ENCODE results near the gene RBM22.

RBM22 gene

DNA sequence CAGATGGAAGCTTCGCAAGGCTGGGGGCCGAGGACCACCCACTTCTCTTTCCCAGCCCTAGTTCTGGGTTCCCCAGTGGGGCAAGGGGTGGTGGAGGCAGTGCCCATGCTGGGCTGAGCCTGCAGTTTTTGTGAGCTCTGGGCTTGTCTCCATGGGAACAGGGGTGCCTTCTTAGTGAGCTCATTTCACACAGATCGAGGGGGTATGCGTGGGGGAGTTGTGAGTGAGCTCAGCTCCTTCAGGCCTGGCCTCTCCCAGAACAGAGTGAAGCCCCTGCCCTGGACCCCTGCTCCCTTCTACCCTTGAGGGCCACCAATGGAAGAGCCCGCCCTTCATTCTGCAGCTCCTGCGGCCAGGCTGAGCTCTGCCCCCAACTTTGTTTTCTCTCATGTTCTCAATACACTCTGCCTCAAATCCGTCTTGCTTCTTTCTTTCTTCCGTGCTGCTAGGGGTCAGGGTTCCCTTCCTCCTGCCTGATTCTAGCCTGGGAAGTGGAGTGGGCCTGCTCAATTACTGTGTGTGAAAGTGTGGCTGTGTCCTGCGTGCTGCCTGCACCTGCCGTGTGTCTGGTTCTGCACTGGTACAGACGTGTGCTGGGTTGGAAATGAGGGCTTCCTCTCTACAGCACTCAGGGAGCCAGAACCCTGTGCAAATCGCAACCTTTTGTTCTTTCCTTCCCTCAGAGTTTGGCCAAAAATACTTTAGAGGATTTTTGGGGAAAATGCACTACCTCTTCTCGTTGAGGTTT, 48.8 kb downstream of the RBM22 start:
- DNase-seq (ENCODE audit: low read depth in 2 of 2), result no peak

DNA sequence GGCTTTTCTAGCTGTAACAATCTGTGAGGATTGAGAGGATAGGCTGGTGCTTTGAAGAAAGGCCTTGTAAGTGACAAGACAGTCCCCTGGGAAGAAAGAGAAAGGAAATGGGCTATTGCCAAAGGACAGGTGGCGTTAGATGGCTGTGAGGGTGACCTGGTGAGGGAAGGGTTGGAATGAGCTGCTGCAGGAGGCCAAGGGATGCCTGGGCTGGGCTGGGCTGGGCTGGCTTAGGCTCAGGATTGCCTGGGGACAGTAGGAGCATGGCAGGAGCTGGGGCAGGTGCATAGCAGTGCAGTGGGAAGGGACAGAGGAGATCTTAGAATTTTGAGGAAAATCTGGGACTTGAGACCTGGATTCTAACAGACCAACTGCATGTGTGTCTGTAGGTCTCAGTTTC, 49.5 kb downstream of the RBM22 start:
- no peak for DNase-seq (ENCODE audit: low read depth in 2 of 2)

DNA sequence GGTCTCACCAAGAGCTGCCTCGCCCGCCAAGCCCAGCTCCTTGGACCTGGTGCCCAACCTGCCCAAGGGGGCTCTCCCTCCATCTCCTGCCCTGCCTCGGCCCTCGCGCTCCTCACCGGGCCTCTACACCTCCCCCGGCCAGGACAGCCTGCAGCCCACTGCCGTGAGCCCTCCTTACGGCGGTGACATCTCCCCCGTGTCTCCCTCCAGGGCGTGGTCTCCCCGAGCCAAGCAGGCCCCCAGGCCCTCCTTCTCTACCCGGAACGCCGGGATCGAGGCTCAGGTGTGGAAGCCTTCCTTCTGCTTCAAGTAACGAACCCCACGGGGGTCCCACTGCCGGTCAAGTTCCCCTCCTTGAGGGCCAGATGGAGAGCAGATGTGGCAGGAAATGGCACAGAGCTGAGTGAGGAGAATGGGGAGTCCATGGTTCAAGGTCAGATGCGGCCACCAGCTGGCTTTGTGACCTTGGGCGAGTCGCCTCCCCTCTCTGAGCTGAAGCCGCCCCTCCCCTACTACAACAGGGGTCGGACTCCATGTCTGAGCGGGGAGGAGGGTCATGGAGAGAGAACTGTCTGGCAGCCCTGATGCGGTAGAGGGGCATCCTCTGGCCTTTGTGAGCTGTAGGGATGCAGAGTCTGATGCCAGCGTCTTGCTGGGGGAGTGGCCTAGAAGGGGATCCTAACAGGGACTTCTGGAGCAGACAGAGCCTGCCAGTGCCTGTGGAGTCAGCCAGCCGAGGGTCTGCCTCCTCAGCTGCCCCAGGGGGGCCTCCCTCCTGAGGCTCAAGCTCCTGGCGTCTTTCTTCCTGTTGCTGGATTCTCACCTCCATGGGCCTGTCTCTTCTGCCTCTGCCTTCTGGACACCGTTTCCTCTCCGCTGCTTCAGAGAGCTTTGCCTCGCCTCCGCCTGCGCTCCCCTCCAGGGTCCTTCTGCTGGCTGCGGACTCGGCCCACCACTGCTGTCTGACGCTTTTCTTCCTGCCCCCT, 50.5 kb downstream of the RBM22 start:
- DNase-seq (ENCODE audit: low read depth in 2 of 2), result no peak

DNA sequence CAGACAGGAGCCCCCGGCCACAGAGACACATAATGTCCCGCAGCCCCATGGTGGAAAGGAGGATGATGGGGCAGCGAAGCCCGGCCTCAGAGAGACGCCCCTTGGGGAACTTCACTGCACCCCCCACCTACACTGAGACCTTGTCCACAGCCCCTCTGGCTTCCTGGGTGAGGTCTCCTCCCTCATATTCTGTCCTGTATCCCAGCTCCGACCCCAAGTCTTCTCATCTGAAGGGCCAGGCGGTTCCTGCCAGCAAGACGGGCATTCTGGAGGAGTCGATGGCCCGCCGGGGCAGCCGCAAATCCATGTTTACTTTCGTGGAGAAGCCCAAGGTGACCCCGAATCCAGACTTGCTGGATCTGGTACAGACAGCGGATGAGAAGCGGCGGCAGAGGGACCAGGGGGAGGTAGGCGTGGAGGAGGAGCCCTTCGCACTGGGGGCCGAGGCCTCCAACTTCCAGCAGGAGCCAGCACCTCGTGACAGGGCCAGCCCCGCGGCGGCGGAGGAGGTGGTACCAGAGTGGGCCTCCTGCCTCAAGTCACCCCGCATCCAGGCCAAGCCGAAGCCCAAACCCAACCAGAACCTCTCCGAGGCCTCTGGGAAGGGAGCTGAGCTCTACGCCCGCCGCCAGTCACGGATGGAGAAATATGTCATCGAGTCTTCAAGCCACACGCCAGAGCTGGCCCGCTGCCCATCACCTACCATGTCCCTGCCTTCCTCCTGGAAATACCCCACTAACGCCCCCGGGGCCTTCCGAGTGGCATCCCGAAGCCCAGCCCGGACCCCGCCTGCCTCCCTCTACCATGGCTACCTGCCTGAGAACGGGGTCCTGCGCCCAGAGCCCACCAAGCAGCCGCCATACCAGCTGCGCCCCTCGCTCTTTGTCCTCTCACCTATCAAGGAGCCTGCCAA, 51.5 kb downstream of the RBM22 start:
- no peak for DNase-seq (ENCODE audit: low read depth in 2 of 2)

DNA sequence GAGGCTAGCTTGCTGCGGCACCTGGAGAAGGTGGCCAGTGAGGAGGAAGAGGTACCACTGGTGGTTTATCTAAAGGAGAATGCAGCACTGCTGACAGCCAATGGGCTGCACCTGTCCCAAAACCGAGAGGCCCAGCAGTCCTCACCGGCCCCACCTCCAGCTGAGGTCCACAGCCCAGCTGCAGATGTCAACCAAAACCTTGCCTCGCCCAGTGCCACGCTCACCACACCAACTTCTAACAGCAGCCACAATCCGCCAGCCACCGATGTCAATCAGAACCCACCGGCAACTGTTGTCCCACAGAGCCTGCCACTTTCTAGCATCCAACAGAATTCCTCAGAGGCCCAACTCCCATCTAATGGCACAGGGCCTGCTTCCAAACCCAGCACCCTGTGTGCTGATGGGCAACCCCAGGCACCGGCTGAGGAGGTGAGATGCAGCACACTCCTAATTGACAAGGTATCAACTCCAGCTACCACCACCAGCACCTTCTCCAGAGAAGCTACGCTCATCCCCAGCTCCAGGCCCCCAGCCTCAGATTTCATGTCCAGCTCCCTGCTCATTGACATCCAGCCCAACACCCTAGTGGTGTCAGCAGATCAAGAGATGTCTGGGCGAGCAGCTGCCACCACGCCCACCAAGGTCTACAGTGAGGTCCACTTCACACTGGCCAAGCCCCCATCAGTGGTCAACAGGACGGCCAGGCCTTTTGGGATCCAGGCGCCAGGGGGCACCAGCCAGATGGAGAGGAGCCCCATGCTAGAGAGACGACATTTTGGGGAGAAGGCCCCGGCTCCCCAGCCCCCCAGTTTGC, 52.4 kb downstream of the RBM22 start:
- DNase-seq (ENCODE audit: low read depth in 2 of 2), result no peak

DNA sequence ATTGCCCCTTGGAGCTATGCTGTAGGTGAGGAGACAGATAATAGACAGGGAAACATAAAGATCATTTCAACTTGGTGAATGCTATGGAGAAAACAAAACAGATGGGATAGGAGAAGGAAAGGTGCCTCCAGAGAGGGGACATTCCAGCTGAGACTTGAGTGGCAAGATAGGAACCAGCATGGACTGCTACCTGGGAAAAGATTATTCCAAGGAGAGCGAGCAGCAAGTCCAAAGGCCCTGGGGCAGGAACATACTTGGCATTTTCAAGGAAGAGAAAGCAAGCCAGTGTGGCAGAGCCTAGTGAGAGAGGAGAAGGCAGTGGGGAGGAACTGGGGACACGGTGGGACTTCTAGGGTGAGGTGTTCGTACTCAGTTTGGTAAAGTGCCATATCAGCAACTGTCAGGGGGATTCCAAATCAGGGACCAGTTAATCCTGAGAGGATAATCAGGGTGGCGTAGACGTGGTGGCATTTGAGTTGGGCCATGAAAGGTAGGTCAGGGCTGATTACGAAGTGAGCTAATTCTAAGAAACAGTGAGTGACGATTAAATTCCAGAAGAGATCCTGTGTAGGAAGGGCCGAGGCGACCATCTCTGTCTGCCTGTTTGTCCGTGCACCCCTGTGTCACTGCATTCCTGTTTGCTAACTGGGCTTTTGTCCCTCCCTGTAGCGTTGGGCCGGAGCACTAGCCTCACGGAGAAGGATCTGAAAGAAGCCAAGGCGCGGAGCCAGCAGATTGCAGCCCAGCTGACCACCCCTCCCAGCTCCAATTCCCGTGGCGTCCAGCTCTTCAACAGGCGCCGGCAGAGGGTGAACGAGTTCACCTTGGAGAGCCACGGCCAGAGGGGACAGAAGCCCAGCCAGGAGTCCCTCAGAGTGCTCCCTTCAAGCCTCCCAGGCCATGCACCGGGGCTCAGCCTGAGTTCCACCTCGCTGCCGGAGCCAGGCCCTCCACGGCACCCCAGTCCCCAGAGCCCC, 53.3 kb downstream of the RBM22 start:
- DNase-seq (ENCODE audit: low read depth in 2 of 2), result no peak

DNA sequence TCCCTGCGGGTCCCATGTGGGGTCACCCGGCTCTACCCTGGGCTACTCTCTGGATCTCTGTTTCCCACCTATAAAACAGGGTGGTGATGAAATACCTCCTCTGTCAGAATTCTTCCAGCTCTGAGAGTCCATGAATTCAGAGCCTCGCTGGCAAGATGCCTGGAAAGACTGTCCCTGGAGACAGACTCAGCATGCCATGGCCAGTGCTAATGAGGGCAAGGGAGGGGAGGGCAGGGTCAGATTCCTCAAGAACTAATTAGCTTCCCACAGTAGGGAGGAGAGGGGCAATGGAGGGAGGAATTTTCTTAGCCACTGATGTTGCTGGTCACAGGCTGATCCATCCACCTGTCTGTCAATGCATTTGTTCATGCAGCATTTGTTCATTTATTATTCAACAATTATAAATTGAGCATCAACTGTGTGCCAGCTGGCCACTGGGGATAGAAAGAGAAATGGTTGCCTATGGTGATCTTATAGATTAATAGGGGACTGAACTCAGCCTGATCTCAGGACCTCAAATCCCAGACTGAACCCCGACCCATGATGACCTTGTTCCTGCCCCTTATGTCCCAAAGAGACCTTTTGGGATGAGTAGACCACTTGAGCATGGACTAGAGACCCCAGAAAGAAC, 55.7 kb downstream of the RBM22 start:
- DNase-seq (ENCODE audit: low read depth in 2 of 2), result no peak

DNA sequence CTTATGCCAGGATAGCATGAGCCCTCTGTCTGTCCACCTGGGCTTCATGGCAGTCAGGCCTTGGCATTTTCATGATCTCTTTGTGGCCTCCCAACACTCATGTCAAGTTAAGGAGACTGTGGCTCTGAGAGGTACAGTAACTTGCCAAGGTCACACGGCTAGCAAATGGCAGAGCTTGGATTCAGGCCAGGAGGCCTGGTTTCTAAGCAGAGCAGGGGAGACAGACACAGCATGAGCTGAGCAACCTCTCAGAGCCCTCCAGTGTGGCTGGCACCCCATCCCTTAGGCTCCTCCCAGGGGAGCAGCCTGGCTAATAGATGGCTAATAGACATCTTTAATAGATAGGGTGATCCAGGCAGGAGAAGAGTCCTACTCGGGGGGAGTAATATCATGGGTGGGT, 56.3 kb downstream of the RBM22 start:
- no peak for DNase-seq (ENCODE audit: low read depth in 2 of 2)

DNA sequence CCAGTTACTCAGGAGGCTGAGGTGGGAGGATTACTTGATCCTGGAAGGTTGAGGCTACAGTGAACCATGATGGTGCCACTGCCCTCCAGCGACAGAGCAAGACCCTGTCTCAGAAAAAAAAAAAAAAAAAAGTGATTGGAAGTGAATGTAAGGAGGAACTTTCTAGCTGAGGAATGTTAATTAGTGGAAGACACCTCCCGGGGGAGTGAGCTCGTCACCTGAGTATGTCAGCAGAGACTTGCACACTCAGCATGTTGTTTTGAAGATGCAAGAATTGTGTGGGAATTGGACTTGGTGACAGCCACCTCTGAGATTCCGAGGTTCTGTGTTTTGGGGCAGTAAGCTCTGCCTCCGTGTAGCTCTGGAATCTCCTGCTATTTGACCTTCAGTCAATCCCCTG, 56.8 kb downstream of the RBM22 start:
- DNase-seq (ENCODE audit: low read depth in 2 of 2), result no peak

DNA sequence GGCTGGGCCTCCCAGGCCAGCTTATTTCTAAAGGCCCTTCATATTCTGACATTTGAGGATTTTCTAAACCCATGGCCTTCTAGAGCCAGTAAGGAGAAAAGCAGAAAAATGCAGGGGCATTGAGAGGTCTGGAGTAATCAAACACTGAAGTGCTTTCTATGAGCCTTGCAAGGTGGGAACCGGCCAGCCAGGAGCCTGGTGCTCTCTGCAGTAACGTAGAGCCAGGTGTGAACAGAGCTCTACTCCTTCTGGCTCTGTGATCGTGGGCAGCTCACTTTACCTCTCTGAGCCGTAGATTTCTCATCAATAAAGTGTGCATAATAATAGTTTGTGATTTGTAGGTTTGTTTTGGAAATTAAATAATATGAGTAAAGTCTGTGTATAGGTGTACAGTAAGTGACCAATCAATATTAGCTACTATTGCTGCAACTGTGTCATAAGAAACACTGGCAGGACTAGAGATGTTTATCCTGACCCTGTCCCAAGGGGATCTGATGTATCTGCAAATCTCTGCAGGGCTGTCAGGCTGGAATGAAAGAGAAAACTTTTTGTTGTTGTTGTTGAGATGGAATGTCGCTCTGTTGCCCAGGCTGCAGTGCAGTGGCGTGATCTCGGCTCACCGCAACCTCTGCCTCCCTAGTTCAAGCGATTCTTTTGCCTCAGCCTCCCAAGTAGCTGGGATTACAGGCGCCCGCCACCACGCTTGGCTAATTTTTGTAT, 57.7 kb downstream of the RBM22 start:
- DNase-seq (ENCODE audit: low read depth in 2 of 2), result no peak

DNA sequence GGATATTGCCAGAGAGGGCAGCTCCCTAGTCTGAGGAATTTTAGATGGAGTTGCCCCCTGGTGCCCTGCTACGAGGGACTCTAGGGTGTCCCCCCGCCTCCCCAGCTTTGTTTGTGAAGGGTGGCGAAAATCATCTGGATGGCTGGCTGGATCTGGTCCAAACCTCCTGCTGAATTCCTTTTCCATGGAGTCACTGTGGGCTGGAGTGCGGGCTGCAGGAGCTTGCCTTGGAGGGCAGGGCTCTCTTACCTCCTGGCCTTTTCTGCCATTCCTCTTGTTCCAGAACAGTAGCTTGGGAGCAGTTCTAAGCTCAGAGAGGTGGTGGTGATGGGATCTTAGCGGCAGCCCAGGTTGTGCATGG, 58.3 kb downstream of the RBM22 start:
- DNase-seq (ENCODE audit: low read depth in 2 of 2), result no peak

DNA sequence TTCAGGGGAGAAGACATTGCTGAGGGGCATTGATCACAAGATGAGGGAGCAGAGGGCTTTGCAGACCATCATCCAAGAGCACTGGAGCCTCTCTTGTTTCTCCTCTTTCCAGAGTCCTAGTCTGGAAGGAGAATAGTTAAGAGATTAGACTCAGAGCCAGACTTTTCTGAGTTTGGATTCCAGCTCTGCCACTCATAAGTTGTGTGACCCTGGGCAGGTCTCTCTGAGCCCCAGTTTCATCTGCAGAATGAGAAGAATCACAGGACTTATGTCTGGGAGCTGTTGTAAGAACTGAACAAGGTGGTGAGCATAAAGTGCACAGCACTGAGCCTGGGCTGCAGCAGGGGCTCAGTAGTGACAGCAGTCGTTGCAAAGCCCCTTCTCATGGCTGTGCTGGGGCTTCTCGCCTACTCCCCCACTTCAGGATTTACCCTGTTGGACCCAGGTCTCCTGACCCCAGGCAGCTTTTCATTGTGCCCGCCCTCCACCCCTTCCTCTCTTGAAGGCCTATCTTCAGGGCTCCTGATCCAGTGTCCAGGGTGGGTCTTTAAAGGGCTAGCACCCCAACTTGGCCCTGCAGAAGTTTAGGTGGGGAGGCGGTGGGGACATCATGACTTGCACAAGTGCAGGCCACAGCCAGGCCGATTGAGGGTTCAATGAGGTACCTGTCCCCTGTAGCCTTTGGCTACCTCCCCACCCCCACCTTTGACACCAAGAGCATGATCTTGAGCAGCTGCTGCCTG, 58.9 kb downstream of the RBM22 start:
- no peak for DNase-seq (ENCODE audit: low read depth in 2 of 2)

DNA sequence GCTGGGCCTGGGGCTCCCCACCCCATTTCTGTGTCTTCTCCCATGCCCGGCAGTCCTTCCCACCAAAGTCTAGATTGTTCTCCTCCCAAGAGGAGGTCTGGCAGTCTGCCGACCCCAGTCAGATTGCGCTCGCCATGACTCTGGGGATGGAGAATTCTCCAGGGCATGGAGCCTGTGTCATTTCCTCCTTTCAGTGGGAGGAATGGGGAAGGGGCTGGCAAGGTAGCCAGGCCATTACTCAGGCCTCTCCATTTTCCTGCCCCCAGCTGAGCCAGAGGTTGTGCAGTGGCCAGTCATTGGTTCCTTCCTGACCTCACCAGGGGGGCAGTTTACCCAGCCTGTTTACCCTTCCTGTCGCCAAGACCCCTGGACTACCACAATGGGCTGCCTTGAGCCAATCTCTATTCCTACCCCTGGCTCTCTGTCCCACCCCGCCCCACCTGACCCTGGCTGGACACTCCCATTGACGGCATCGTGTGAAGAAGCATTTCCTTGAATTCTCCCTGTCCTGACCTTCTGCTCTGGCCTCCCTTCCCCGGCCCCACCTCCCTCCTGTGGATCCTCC, 59.8 kb downstream of the RBM22 start:
- DNase-seq (ENCODE audit: low read depth in 2 of 2), result no peak
